GM18907 (cell line): ENCODE results near the gene KIF25.
"Not testable (repeated sequence)": the region's sequence is repeated elsewhere in the genome, so short reads cannot be mapped to it uniquely, and the experiment has no call there.

ENCODE experiments used
- ATAC-seq: cut with Tn5 transposase; IDR thresholded peaks from one replicate; pipeline ENCODE4 v1.9.1; 2021; ENCODE audit warnings: mild to moderate bottlenecking, moderate library complexity; ENCODE audit not compliant: unreplicated experiment

The KIF25 gene

GRCh38 chr6:167974640-167975344 is 22.7 kb upstream of the KIF25 start:
- no peak for ATAC-seq

GRCh38 chr6:167975458-167975857 is 22.0 kb upstream of the KIF25 start:
- no peak for ATAC-seq

- not testable (repeated sequence) for ATAC-seq
Measured at GRCh38 chr6:167976116-167976657, 21.3 kb upstream of the KIF25 start.

- no peak for ATAC-seq
Measured at GRCh38 chr6:167976708-167977107, 20.8 kb upstream of the KIF25 start.

GRCh38 chr6:167977717-167978467 is 19.6 kb upstream of the KIF25 start:
- ATAC-seq, result no peak

- ATAC-seq, result no peak
Measured at GRCh38 chr6:167978607-167979006, 18.9 kb upstream of the KIF25 start.

- ATAC-seq, result no peak
Measured at GRCh38 chr6:167979436-167980139, 17.9 kb upstream of the KIF25 start.

GRCh38 chr6:167980911-167981580 is 16.4 kb upstream of the KIF25 start:
- ATAC-seq, result no peak

GRCh38 chr6:167981916-167982462 is 15.5 kb upstream of the KIF25 start:
- ATAC-seq, result no peak

- ATAC-seq, result no peak
Measured at GRCh38 chr6:167984144-167984719, 13.2 kb upstream of the KIF25 start.

- ATAC-seq, result no peak
Measured at GRCh38 chr6:167984876-167985604, 12.4 kb upstream of the KIF25 start.

- no peak for ATAC-seq
Measured at GRCh38 chr6:167985911-167986595, 11.4 kb upstream of the KIF25 start.

- ATAC-seq, result no peak
Measured at GRCh38 chr6:167987396-167988153, 9.9 kb upstream of the KIF25 start.

GRCh38 chr6:167988154-167988495 is 9.3 kb upstream of the KIF25 start:
- ATAC-seq, result no peak

- ATAC-seq, result no peak
Measured at GRCh38 chr6:167988945-167989841, 8.3 kb upstream of the KIF25 start.

- no peak for ATAC-seq
Measured at GRCh38 chr6:167990016-167990945, 7.2 kb upstream of the KIF25 start.
